Keratinocyte (primary cell): ENCODE results near the gene CARM1. TPM values are rescaled to one million over a fixed set of nuclear protein-coding genes. Genes with fewer than 3 reads are reported as not detected.
A peak's percentile ranks its signal among the peaks of the same experiment; 100 is the strongest.

Source experiments
- DNase-seq: peaks from one replicate; pipeline ENCODE4 v3.0.0-alpha.2; 2011; ENCODE audit warnings: low read depth, missing footprints, low spot score
- FAIRE-seq: peaks from 2 replicates; lab custom pipeline; 2011; peaks lifted over from hg19 to GRCh38; lab: Jason Lieb, UNC
- H2AFZ ChIP-seq: 2 replicates; pipeline ENCODE4 v1.6.0; 2012; ENCODE audit warnings: low read length, control low read depth, inconsistent platforms; ENCODE audit not compliant: control insufficient read depth
- H3K27ac ChIP-seq: 2 replicates; pipeline ENCODE4 v1.5.1; 2011; ENCODE audit warnings: low read length; ENCODE audit not compliant: control insufficient read depth, insufficient read depth
- H3K27me3 ChIP-seq: 3 replicates; pipeline ENCODE4 v1.6.0; 2011; ENCODE audit warnings: low read length; ENCODE audit not compliant: control insufficient read depth, insufficient read depth; ENCODE audit errors: extremely low read depth
- H3K36me3 ChIP-seq, 2 experiments: 2 replicates in 1 of 2; 3 replicates in 1 of 2; pipeline ENCODE4 v1.5.1; 2011; ENCODE audit warnings: low read length in 2 of 2, mild to moderate bottlenecking in 1 of 2; ENCODE audit not compliant: control insufficient read depth in 2 of 2, insufficient read depth in 2 of 2; ENCODE audit errors: extremely low read depth in 1 of 2
- H3K4me1 ChIP-seq: 3 replicates; pipeline ENCODE4 v1.5.1; 2011; ENCODE audit warnings: low read length; ENCODE audit not compliant: control insufficient read depth, insufficient read depth; ENCODE audit errors: extremely low read depth
- H3K4me2 ChIP-seq: 3 replicates; pipeline ENCODE4 v1.6.0; 2011; ENCODE audit warnings: low read depth, low read length; ENCODE audit not compliant: control insufficient read depth, insufficient read depth; ENCODE audit errors: extremely low read depth
- H3K4me3 ChIP-seq, 3 experiments: fragments of 200-600 bp in 1 of 3; sonication (generic) in 1 of 3; 2 replicates in 2 of 3; 3 replicates in 1 of 3; pipeline ENCODE4 v1.5.1; 2011 to 2016; ENCODE audit warnings: low read length in 3 of 3, mild to moderate bottlenecking in 3 of 3, control low read depth in 2 of 3, inconsistent platforms in 1 of 3, low read depth in 1 of 3, mixed read lengths in 1 of 3, mixed run types in 1 of 3, moderate library complexity in 1 of 3; ENCODE audit not compliant: control insufficient read depth in 2 of 3, insufficient read depth in 2 of 3; ENCODE audit errors: extremely low read depth in 1 of 3
- H3K79me2 ChIP-seq: 2 replicates; pipeline ENCODE4 v1.6.0; 2012; ENCODE audit warnings: low read length; ENCODE audit not compliant: control insufficient read depth, insufficient read depth
- H3K9ac ChIP-seq: 3 replicates; pipeline ENCODE4 v1.6.0; 2011; ENCODE audit warnings: low read length; ENCODE audit not compliant: control insufficient read depth, insufficient read depth; ENCODE audit errors: extremely low read depth
- H3K9me1 ChIP-seq: 3 replicates; pipeline ENCODE4 v1.6.0; 2011; ENCODE audit warnings: low read length; ENCODE audit not compliant: control insufficient read depth, insufficient read depth; ENCODE audit errors: extremely low read depth
- H3K9me3 ChIP-seq: 2 replicates; pipeline ENCODE4 v1.5.1; 2012; ENCODE audit warnings: low read depth, low read length; ENCODE audit not compliant: control insufficient read depth
- H4K20me1 ChIP-seq: 3 replicates; pipeline ENCODE4 v1.6.0; 2011; ENCODE audit warnings: low read length; ENCODE audit not compliant: control insufficient read depth, insufficient read depth; ENCODE audit errors: extremely low read depth
- EZH2 ChIP-seq: IDR thresholded peaks from one replicate; pipeline ENCODE4 v1.6.1; 2012; ENCODE audit warnings: inconsistent platforms, mild to moderate bottlenecking, low read length, moderate library complexity
- dilution Hi-C: fragments of 300-500 bp; cut with MboI; formaldehyde crosslinking; loops from one replicate; pipeline ENCODE4 v1.7.0; 2020; ENCODE audit warnings: low sequenced_read_pairs; ENCODE audit not compliant: extremely low pct_ligation_motif_present
- polyA plus RNA-seq, 5 experiments: library from polyadenylated mRNA; depleted of rRNA in 3 of 5; stranded (reverse) in 3 of 5; stranded (forward) in 1 of 5; unstranded in 1 of 5; fragments of >200 nt; gene quantifications; 1 replicate in 1 of 5; 2 replicates in 3 of 5; 3 replicates in 1 of 5; pipeline versions ENCODE4 v1.2.1 to v1.2.3, GENCODE V29; 2011 to 2012; ENCODE audit warnings: missing spikeins in 2 of 5, low read depth in 1 of 5, low replicate concordance in 1 of 5
- TF ChIP-seq, protein P1 (sequence below), 3 experiments: IDR thresholded peaks in 1 of 3; conservative IDR thresholded peaks in 1 of 3; optimal IDR thresholded peaks in 1 of 3; 2 replicates in 2 of 3; 3 replicates in 1 of 3; pipeline versions ENCODE3 to v1.5.1; 2011; ENCODE audit warnings: low read length in 3 of 3, mild to moderate bottlenecking in 3 of 3, moderate library complexity in 2 of 3, control low read depth in 1 of 3, inconsistent platforms in 1 of 3; ENCODE audit not compliant: insufficient read depth in 2 of 3; ENCODE audit errors: extremely low read depth in 1 of 3

CARM1 gene
- polyA plus RNA-seq, 1 donor (not counting 4 experiments of a cell fraction or from before 2014, with no cell fraction given): 22.8 TPM

DNA sequence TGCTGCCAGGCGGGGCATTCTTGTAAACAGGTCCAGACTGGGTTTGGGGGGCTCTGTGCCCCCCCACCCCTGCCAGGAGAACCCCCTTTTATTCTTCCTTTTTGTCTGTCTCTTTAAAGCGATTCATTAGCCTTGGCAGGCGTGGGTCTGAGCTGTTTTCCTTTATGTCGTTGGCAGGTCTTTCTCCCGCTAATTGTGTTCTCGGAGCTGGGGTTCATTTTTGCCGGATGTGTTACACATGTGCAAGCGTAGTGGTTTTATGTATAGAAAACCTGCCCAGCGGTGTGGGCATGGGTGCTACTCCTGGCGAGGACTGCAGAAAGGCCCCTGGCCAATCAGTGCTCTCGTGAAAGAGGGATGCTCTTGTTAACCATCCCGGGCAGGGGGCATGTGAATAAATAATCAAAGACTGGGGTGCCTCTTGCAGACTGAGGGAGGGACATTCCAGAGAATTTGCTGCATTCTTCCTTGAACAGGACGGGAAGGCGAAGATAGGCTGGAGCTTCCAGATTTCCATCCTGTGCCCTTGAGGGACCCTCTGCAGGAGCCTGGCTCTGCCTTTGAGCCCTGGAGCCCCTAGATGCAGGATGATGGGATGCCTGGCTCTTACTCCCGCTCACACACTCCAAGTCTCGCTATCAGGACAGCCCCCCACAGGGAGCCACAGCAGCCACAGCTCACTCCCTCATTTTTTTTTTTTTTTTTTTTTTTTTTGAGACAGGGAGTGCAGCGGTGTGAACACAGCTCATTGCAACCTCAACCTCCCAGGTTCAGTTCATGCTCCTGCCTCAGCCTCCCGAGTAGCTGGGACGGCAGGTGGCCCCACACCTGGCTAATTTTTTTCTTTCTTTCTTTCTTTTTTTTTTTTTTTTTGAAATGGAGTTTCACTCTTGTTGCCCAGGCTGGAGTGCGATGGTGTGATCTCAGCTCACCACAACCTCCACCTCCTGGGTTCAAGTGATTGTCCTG, 14.1 kb downstream of the CARM1 start:
- Histone ChIP-seq H3K4me2 (no peak overlapping the region), H3K9ac (no peak overlapping the region), H2AFZ (no peak overlapping the region), H3K9me3 (no peaks in the 10 kb centered on the region), H3K27me3 (no peaks in the 10 kb centered on the region), H3K4me3 (no peak overlapping the region), H3K36me3 (peaks cover 8 to 9% of the 10 kb centered on the region in 2 experiments), H3K4me1 (peaks cover 11% of the 10 kb centered on the region), H3K79me2 (peaks cover 62% of the 10 kb centered on the region), H3K9me1 (peaks cover 2% of the 10 kb centered on the region), H3K27ac (no peak overlapping the region), H4K20me1 (peaks cover 11% of the 10 kb centered on the region)
- no peak for FAIRE-seq
- dilution Hi-C loops: no loop called here
- no peak for TF ChIP-seq EZH2
- no peak for DNase-seq

DNA sequence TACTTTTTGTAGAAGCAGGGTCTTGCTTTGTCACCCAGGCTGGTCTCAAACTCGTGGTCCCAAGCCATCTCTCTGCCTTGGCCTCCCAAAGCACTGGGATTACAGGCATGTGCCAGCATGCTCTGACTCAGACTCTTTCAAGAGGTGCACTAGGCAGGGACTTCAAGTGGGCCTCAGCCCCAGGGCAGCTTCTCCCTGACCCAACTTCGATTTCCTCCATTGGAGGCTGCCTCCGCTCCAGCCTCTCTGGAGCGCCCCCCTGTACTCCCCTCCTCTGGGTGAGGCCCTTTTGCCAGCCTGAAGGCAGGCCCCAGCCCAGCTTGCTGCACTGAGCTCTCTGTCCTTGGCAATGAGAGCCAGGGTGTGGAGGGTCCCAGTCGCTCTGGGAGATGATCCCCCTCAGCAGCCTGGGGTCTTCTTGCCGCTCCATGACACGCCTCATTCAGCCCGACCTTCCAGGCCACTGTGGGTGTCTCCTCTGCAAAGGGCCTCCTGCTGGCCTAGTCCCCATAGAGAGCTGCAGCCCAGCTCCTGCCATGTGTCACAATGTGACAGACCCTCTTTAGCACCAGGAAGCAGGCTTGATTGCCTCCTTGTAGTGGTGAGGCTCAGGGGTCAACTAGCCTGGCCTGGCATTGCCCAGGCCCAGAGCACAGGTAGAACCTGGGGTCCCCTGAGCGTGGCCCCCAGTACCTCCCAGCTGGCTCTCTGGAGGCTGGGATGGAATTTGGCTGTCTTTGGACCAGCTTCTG, 16.4 kb downstream of the CARM1 start:
- no peak for TF ChIP-seq EZH2
- TF ChIP-seq, protein P1, sequence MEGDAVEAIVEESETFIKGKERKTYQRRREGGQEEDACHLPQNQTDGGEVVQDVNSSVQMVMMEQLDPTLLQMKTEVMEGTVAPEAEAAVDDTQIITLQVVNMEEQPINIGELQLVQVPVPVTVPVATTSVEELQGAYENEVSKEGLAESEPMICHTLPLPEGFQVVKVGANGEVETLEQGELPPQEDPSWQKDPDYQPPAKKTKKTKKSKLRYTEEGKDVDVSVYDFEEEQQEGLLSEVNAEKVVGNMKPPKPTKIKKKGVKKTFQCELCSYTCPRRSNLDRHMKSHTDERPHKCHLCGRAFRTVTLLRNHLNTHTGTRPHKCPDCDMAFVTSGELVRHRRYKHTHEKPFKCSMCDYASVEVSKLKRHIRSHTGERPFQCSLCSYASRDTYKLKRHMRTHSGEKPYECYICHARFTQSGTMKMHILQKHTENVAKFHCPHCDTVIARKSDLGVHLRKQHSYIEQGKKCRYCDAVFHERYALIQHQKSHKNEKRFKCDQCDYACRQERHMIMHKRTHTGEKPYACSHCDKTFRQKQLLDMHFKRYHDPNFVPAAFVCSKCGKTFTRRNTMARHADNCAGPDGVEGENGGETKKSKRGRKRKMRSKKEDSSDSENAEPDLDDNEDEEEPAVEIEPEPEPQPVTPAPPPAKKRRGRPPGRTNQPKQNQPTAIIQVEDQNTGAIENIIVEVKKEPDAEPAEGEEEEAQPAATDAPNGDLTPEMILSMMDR (optimal IDR thresholded peaks at IDR 0.05 in 1 of 3, IDR thresholded peaks at IDR 0.05 in 1 of 3, conservative IDR thresholded peaks at IDR 0.05 in 1 of 3; ENCODE audit: extremely low read depth in 1 of 3, insufficient read depth in 2 of 3, low read length in 3 of 3): no peak
- no peaks in the 10 kb centered on the region for H3K9me3 ChIP-seq
- peaks cover 29% of the 10 kb centered on the region for H3K4me1 ChIP-seq
- dilution Hi-C loops: no loop called here
- no peak overlapping the region for H3K4me3 ChIP-seq
- no peak overlapping the region for H3K9ac ChIP-seq
- H4K20me1 ChIP-seq: peaks cover 21% of the 10 kb centered on the region
- FAIRE-seq (peak; percentile 39), DNase-seq (no peak)
- peaks cover 49% of the 10 kb centered on the region for H3K79me2 ChIP-seq
- peaks cover 10% of the 10 kb centered on the region for H3K9me1 ChIP-seq
- no peak overlapping the region for H2AFZ ChIP-seq
- H3K4me2 ChIP-seq: no peak overlapping the region
- H3K27me3 ChIP-seq: no peaks in the 10 kb centered on the region
- H3K36me3 ChIP-seq: peaks cover 0 to 1% of the 10 kb centered on the region in 2 experiments
- no peak overlapping the region for H3K27ac ChIP-seq
